Thymus (tissue), 11 donors: ENCODE results near the gene CLEC16A. TPM values are rescaled to one million over a fixed set of nuclear protein-coding genes. Genes with fewer than 3 reads are reported as not detected.
A peak's percentile ranks its signal among the peaks of the same experiment; 100 is the strongest.

Source experiments
- DNase-seq, 9 donors: peaks; one replicate each; pipeline ENCODE4 v3.0.0-alpha.2; 2013; ENCODE audit warnings: low spot score in 9 of 9, low read depth in 6 of 9, missing footprints in 1 of 9
- H3K27ac ChIP-seq, 2 donors: one replicate each; pipeline ENCODE4 v1.5.1; 2013; ENCODE audit warnings: control low read depth in 1 of 2, low read depth in 1 of 2, low read length in 1 of 2, mild to moderate bottlenecking in 1 of 2, moderate library complexity in 1 of 2
- H3K27me3 ChIP-seq, 2 donors: one replicate each; pipeline ENCODE4 v1.5.1; 2013; ENCODE audit warnings: low read length in 1 of 2; ENCODE audit not compliant: control insufficient read depth in 2 of 2, insufficient read depth in 1 of 2
- H3K36me3 ChIP-seq, 2 donors: one replicate each; pipeline ENCODE4 v1.5.1; 2013; ENCODE audit warnings: low read length in 1 of 2, mild to moderate bottlenecking in 1 of 2, moderate library complexity in 1 of 2; ENCODE audit not compliant: control insufficient read depth in 2 of 2, insufficient read depth in 2 of 2
- H3K4me1 ChIP-seq, 2 donors: one replicate each; pipeline ENCODE4 v1.5.1; 2013; ENCODE audit warnings: low read length in 2 of 2; ENCODE audit not compliant: control insufficient read depth in 2 of 2, insufficient read depth in 2 of 2
- H3K4me3 ChIP-seq, 2 donors: one replicate each; pipeline ENCODE4 v1.5.1; 2013; ENCODE audit warnings: low read length in 2 of 2, control low read depth in 1 of 2, mild to moderate bottlenecking in 1 of 2
- H3K9me3 ChIP-seq, 2 donors: one replicate each; pipeline ENCODE4 v1.5.1; 2013; ENCODE audit warnings: low read length in 1 of 2, mild to moderate bottlenecking in 1 of 2; ENCODE audit not compliant: control insufficient read depth in 2 of 2, insufficient read depth in 1 of 2
- WGBS: extraction: QIAGEN DNeasy Blood & Tissue Kit; methylation state at CpG from one replicate; pipeline ENCODE4 v1.1.7; 2013; 5-methylcytosine and 5-hydroxymethylcytosine counted together
- polyA plus RNA-seq: library from polyadenylated mRNA; stranded (reverse); fragments of 200-250 nt; gene quantifications from one replicate; pipeline ENCODE4 v1.2.3, GENCODE V29; 2013
- total RNA-seq: library from RNA; stranded (reverse); fragments of 120-200 nt; gene quantifications from one replicate; pipeline ENCODE4 v1.2.4, GENCODE V29; 2013
- donor health status: healthy.

Gene CLEC16A
- total and polyA plus RNA-seq, 2 donors = 18.8 to 19.9 TPM

- H3K27ac ChIP-seq = no peak overlapping the region
- peaks cover 19 to 51% of the 10 kb centered on the region in 2 donors for H3K4me1 ChIP-seq
- H3K9me3 ChIP-seq = no peaks in the 10 kb centered on the region
- H3K27me3 ChIP-seq = no peaks in the 10 kb centered on the region
- H3K36me3 ChIP-seq = peaks cover 28 to 42% of the 10 kb centered on the region in 2 donors
- DNase-seq = no peak
- H3K4me3 ChIP-seq = no peak overlapping the region
- 95% methylated on average over 7 of the region's 7 CpGs for WGBS
These were observed 106.2 kb downstream of the CLEC16A start for GRCh38 chr16:11050536-11050935.

- H3K36me3 ChIP-seq = peaks cover 25 to 41% of the 10 kb centered on the region in 2 donors
These were observed 106.6 kb downstream of the CLEC16A start for GRCh38 chr16:11050944-11051343.

GRCh38 chr16:11051430-11051829 lies 107.1 kb downstream of the CLEC16A start:
- Histone ChIP-seq H3K9me3 (no peaks in the 10 kb centered on the region), H3K27me3 (no peaks in the 10 kb centered on the region), H3K36me3 (peaks cover 25 to 36% of the 10 kb centered on the region in 2 donors), H3K4me1 (peaks cover 19 to 57% of the 10 kb centered on the region in 2 donors), H3K4me3 (no peak overlapping the region), H3K27ac (no peak overlapping the region)
- 97% methylated on average over 11 of the region's 11 CpGs for WGBS
- DNase-seq = no peak

More at GRCh38 chr16:11050944-11051343, 106.6 kb downstream of the CLEC16A start:
- H3K9me3 ChIP-seq = no peaks in the 10 kb centered on the region
- H3K4me1 ChIP-seq = peaks cover 19 to 55% of the 10 kb centered on the region in 2 donors
- no peak overlapping the region for H3K4me3 ChIP-seq
- DNase-seq = peak in 2 of 9 donors; percentile 39 to 53
- WGBS = 58% methylated on average over 7 of the region's 7 CpGs
- H3K27ac ChIP-seq = no peak overlapping the region
- no peaks in the 10 kb centered on the region for H3K27me3 ChIP-seq

GRCh38 chr16:11051879-11052808 lies 107.8 kb downstream of the CLEC16A start:
- Histone ChIP-seq H3K4me1 (peaks cover 19 to 57% of the 10 kb centered on the region in 2 donors), H3K9me3 (no peaks in the 10 kb centered on the region), H3K4me3 (no peak overlapping the region), H3K27ac (peak overlapping the region in 1 of 2 donors; percentile 32), H3K36me3 (peaks cover 26 to 37% of the 10 kb centered on the region in 2 donors), H3K27me3 (no peaks in the 10 kb centered on the region)
- DNase-seq = peak in 3 of 9 donors; percentile 27 to 68 (median 41)
- WGBS = 33% methylated on average over 17 of the region's 17 CpGs

GRCh38 chr16:11053916-11054460 lies 109.6 kb downstream of the CLEC16A start:
- Histone ChIP-seq H3K4me3 (no peak overlapping the region), H3K9me3 (no peaks in the 10 kb centered on the region), H3K27ac (no peak overlapping the region), H3K27me3 (no peaks in the 10 kb centered on the region), H3K4me1 (peaks cover 21 to 71% of the 10 kb centered on the region in 2 donors), H3K36me3 (peaks cover 19 to 22% of the 10 kb centered on the region in 2 donors)
- no peak for DNase-seq
- WGBS = 84% methylated on average over 6 of the region's 6 CpGs

- 69% methylated on average over 11 of the region's 11 CpGs for WGBS
- no peak overlapping the region for H3K27ac ChIP-seq
- DNase-seq = no peak
- H3K4me3 ChIP-seq = no peak overlapping the region
- H3K36me3 ChIP-seq = peaks cover 16 to 32% of the 10 kb centered on the region in 2 donors
- H3K9me3 ChIP-seq = no peaks in the 10 kb centered on the region
- no peaks in the 10 kb centered on the region for H3K27me3 ChIP-seq
- peaks cover 27 to 78% of the 10 kb centered on the region in 2 donors for H3K4me1 ChIP-seq
These were observed 112.0 kb downstream of the CLEC16A start for GRCh38 chr16:11056090-11056992.

- Histone ChIP-seq H3K27me3 (no peaks in the 10 kb centered on the region), H3K36me3 (peaks cover 22 to 36% of the 10 kb centered on the region in 2 donors), H3K27ac (peak overlapping the region in 1 of 2 donors; percentile 49), H3K9me3 (no peaks in the 10 kb centered on the region), H3K4me3 (no peak overlapping the region), H3K4me1 (peaks cover 25 to 78% of the 10 kb centered on the region in 2 donors)
- no peak for DNase-seq
- WGBS = 95% methylated on average over 12 of the region's 12 CpGs
These were observed 112.8 kb downstream of the CLEC16A start for GRCh38 chr16:11056993-11057649.

GRCh38 chr16:11057711-11058345 lies 113.5 kb downstream of the CLEC16A start:
- peaks cover 22 to 38% of the 10 kb centered on the region in 2 donors for H3K36me3 ChIP-seq
- no peak for DNase-seq

More at GRCh38 chr16:11057711-11058345, 113.5 kb downstream of the CLEC16A start:
- Histone ChIP-seq H3K9me3 (no peaks in the 10 kb centered on the region), H3K4me1 (peaks cover 18 to 78% of the 10 kb centered on the region in 2 donors), H3K4me3 (no peak overlapping the region), H3K27ac (no peak overlapping the region), H3K27me3 (no peaks in the 10 kb centered on the region)
- whole genome bisulfite sequencing = 99% methylated on average over 9 of the region's 9 CpGs
